Stimulated activated CD8-positive, alpha-beta memory T cell treated with anti-CD3 and anti-CD28 coated beads, Interleukin-12 subunit alpha, Interleukin-12 subunit beta, amount 100 ng/mL, for 4 hours (primary cell): ENCODE measurements around the gene IAPP.
"Not testable (repeated sequence)": the region's sequence is repeated elsewhere in the genome, so short reads cannot be mapped to it uniquely, and the experiment has no call there.

Source experiments
- DNase-seq: peaks from one replicate; pipeline ENCODE4 v3.0.0-alpha.2; 2020; ENCODE audit warnings: low read depth

IAPP gene

DNA sequence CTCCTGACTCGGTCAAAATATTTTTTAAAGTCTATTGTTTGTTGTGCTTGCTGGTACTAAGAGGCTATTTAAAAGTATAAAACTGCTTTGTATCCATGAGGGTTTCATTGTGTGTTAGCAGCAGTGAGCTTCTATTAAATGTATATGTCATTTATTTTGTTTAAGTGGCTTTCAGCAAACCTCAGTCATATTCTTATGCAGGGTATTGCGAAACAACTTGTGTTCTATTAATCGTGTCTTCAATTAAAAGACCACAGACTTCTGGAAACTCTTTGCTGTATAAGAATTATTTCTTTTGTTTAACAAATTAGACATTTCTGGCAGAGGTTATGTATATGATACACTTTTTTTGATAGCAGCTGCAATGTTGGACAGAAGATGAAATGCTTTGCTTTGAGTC is 6.5 kb downstream of the IAPP start:
- DNase-seq = no peak

- DNase-seq = not testable (repeated sequence)
Observed at GRCh38 chr12:21381320-21381719, 8.6 kb downstream of the IAPP start.

DNA sequence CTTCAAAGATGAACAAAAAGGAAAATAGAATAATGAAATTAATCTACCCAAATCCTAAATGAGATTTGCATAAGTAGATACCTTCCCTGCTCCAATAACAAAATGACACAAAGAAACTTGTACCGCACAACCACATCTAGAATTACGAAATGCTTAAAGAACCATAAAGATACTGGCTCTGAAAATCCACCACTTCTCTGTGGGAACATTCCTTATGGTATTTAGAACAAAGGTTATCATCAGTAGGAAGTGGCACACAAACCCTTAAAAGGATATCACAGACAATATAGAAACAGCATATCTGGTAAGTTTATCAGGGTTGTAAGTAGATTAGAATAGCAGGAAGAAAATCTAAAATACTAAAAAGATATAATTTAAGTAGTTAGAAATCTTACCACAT is 11.6 kb downstream of the IAPP start:
- DNase-seq = no peak

- DNase-seq = no peak
Observed at GRCh38 chr12:21387174-21387573, 14.5 kb downstream of the IAPP start.

DNA sequence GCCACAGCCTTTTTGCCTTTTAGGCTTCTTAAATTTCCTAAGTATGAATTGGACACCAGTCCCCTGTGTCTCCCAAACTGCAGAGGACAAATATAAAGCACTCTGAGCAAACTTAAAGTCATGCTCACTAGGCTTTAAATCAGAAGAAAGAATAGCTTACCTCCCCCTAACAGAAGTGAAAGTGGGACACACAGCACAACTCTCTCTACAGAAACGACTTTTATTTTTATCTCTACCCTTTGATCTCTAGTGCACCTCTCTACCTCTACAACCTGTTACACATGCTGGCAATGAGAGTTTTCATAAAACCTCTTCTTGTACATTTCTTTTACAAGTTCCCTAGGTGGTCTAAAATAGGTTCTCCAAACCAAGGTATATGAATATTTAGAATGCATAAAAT is 19.7 kb downstream of the IAPP start:
- no peak for DNase-seq

DNA sequence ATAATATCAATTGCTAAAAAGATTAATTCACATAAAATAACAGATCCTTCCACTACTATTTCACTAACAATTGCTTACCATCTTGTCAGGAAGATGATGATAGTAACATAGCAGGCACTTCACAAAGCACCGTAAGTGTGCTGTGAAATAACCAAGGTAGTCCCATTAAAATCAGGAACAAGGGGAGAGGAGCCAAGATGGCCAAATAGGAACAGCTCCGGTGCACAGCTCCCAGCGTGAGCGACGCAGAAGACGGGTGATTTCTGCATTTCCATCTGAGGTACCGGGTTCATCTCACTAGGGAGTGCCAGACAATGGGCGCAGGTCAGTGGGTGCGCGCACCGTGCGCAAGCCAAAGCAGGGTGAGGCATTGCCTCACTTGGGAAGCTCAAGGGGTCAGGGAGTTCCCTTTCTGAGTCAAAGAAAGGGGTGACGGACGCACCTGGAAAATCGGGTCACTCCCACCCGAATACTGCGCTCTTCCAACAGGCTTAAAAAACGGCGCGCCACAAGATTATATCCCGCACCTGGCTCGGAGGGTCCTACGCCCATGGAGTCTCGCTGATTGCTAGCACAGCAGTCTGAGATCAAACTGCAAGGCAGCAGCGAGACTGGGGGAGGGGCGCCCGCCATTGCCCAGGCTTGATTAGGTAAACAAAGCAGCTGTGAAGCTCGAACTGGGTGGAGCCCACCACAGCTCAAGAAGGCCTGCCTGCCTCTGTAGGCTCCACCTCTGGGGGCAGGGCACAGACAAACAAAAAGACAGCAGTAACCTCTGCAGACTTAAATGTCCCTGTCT is 22.3 kb downstream of the IAPP start:
- not testable (repeated sequence) for DNase-seq

DNA sequence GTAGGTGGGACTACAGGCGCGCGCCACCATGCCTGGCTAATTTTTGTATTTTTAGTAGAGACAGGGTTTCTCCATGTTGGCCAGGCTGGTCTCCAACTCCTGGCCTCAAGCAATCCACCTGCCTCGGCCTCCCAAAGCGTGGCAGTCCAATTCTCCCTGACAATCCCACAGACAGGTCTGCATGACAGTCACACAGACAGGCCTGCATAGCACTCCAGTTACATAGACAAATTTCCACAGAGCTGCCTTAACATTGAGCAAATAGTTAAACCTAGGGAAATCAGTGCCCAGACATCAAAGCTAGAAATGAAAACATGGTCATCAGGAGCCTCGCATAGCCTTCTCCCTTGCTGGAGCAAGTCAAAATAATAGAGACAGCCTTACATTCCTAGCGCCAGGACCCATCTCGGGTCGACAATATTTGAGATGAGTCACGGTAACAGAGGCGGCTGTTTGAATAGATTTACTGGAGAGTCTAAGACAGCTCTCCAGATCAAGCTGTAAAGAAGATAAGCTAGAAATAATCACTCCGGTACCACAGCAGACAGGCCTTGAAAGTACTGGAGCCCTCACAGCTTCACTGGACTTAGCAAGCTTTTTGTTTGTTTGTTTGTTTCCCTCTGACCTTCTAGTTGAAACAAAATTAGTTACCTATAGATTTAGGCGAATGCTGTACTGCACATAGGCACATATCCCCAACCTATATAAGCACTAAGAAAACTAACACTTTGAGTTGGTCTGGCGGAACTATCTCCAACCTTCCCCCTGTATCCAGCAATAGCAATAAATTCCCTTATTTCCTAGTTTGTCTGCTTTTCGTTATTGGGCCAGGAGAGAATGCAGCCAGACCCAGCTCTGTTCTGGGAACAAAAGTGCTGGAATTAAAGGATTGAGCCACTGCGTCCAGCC is 40.9 kb downstream of the IAPP start:
- DNase-seq = no peak

DNA sequence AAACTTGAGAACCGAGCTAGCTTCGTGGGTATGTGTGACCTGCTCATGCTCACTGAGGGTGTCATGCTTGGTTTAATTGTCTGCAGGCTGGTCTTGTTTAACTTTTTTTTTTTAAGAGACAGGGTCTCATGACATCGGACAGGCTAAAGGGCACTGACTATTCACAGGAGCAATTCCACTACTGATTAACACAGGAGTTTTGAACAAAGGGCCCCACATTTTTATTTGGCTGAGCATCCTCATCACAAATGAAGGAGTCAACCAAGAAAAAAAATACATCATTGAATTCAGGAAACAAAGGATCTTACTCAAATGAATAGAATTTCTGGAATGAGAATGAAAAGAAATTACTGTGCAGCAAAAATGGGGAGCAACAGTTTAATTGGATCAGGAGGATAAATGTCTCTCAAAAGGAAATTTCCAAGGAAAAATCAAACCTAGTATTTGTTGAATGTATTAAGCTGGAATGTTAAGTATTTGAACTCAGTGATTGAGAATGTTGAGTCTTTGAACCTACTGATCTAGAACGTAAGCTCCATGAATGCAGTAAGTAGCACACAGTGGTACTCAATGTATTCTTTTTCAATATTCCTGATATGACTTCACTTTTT is 43.9 kb downstream of the IAPP start:
- DNase-seq = no peak

DNA sequence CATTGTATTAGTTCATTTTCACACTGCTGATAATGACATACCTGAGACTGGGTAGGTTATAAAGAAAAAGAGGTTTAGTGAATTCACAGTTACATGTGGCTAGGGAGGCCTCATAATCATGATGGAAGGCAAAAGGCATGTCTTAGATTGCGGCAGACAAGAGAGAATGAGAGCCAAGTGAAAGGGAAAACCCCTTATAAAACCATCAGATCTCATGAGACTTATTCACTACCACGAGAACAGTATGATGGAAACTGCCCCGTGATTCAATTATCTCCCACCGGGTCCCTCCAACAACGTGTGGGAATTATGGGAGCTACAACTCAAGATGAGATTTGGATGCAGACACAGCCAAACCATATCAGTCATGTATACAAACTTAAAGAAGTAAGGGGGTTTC is 45.7 kb downstream of the IAPP start:
- DNase-seq = not testable (repeated sequence)

DNA sequence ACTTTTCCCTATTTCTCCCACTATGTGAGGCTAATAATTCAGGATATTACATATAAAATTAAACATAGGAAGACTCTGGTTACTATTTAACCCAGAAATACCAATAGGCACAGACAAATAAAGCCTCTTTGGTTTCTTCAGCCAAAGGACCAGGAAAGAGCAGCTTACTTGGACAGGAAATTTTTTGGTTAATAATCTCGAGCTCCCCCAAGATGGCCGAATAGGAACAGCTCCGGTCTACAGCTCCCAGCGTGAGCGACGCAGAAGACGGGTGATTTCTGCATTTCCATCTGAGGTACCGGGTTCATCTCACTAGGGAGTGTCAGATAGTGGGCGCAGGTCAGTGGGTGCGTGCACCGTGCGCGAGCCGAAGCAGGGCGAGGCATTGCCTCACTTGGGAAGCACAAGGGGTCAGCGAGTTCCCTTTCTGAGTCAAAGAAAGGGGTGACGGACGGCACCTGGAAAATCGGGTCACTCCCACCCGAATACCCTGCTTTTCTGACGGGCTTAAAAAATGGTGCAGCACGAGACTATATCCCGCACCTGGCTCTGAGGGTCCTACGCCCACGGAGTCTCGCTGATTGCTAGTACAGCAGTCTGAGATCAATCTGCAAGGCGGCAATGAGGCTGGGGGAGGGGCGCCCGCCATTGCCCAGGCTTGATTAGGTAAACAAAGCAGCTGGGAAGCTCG is 46.5 kb downstream of the IAPP start:
- not testable (repeated sequence) for DNase-seq

GRCh38 chr12:21428241-21428640 is 55.5 kb downstream of the IAPP start:
- no peak for DNase-seq
